ENCODE results near the gene UPF2. TPM values are rescaled to one million over a fixed set of nuclear protein-coding genes. Genes with fewer than 3 reads are reported as not detected.

UPF2 gene
- total and polyA plus RNA-seq, 2 of the 4 experiments (the other 2 are of a cell fraction): 9.2 to 14.3 TPM

DNA sequence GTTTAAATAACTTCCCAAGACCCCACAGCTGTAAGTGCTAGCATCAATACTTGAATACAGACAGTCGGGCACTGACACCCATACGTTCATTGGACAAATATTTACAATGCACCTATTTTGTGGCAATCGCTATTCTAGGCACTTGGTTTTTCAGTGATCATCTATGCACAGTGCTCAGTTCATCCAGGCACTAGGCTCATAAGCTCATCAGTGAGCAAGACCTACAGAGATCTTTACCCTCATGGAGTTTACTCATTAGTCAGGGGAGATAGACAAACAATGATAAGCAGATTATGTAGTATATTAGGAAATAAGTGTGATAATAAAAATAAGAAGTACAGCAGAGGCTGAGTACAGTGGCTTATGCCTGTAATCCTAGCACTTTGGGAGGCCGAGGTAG, 18.5 kb upstream of the UPF2 start:
- no peak overlapping the region for H3K4me3 ChIP-seq (ENCODE audit: insufficient read depth, low read depth, low read length)
- H3K9ac ChIP-seq (ENCODE audit: low read depth, low read length): no peak overlapping the region
- no peak overlapping the region for H2BK5ac ChIP-seq (ENCODE audit: low read depth, low read length, poor library complexity, severe bottlenecking)
- ATAC-seq (ENCODE audit: low read depth) (no peak), DNase-seq (no peak)
- H2AFZ ChIP-seq (replicated peaks; ENCODE audit: low read length, poor library complexity): no peak overlapping the region
- no peak overlapping the region for H2AK9ac ChIP-seq (replicated peaks; ENCODE audit: low read depth, low read length, poor library complexity)
- H3K9me1 ChIP-seq (ENCODE audit: insufficient read depth, low read length): no peaks in the 10 kb centered on the region
- no peak overlapping the region for H3K4ac ChIP-seq (ENCODE audit: low read depth, low read length)
- H3K79me1 ChIP-seq (ENCODE audit: low read depth in 1 of 2, low read length in 2 of 2): no peaks in the 10 kb centered on the region
- H3K56ac ChIP-seq (ENCODE audit: extremely low read depth, insufficient read depth, low read length): no peak overlapping the region
- H2AK5ac ChIP-seq (ENCODE audit: low read depth, low read length): no peak overlapping the region
- no peaks in the 10 kb centered on the region for H3K36me3 ChIP-seq (ENCODE audit: control insufficient read depth, insufficient read depth, low read length)
- H2BK20ac ChIP-seq (ENCODE audit: low read depth, low read length): no peak overlapping the region
- no peak overlapping the region for H3K14ac ChIP-seq (replicated peaks; ENCODE audit: low read depth, low read length)
- no peaks in the 10 kb centered on the region for H4K20me1 ChIP-seq (ENCODE audit: insufficient read depth, low read length)
- no TSS peak for BruUV-seq (replicated peaks)
- H3K4me1 ChIP-seq (ENCODE audit: control insufficient read depth, insufficient read depth, low read length): no peaks in the 10 kb centered on the region
- no peak overlapping the region for H3K4me2 ChIP-seq (ENCODE audit: low read depth, low read length)
- in situ Hi-C loops (cut with MboI; ENCODE audit: low sequenced_read_pairs) (no loop called here), dilution Hi-C loops (cut with HindIII; ENCODE audit: low sequenced_read_pairs, unreplicated experiment) (no loop called here), intact Hi-C loops (cut with micrococcal nuclease) (no loop called here)
- H3K18ac ChIP-seq (ENCODE audit: low read depth, low read length): no peak overlapping the region
- H3K23ac ChIP-seq (ENCODE audit: low read depth, low read length): no peak overlapping the region
- TF ChIP-seq BHLHE40 (IDR thresholded peaks at IDR 0.05; ENCODE audit: low read depth, low read length) (no peak), FOS (IDR thresholded peaks at IDR 0.05; ENCODE audit: low read depth, low read length) (no peak), POLR2A (IDR thresholded peaks at IDR 0.05; ENCODE audit: low read depth, low read length) (no peak)
- no peaks in the 10 kb centered on the region for H3K9me3 ChIP-seq (ENCODE audit: control insufficient read depth, insufficient read depth, low read length)
- no peak overlapping the region for H4K5ac ChIP-seq (ENCODE audit: low read depth, low read length)
- H2BK15ac ChIP-seq (ENCODE audit: low read depth, low read length): no peak overlapping the region
- ChIA-PET POLR2A (ENCODE audit: unreplicated experiment) (no interaction called here), CTCF (no interaction called here)
- H4K8ac ChIP-seq (ENCODE audit: low read depth in 2 of 2, low read length in 2 of 2): no peak overlapping the region
- no peak overlapping the region for H4K91ac ChIP-seq (ENCODE audit: insufficient read depth, low read depth, low read length)
- no peak overlapping the region for H3K27ac ChIP-seq (ENCODE audit: insufficient read depth, low read length)
- H3K27me3 ChIP-seq (ENCODE audit: control insufficient read depth, insufficient read depth, low read length): no peaks in the 10 kb centered on the region
- no peak overlapping the region for H2BK120ac ChIP-seq (ENCODE audit: low read depth, low read length)
- 61% methylated on average over 2 of the region's 4 CpGs; no CpG with 5 or more reads in 1 of the 2 experiments for WGBS, 2 experiments (ENCODE audit: extremely low coverage in 2 of 2, insufficient read length in 1 of 2)
